IgD-negative memory B cell (primary cell): ENCODE data around the gene SYNRG. TPM values are rescaled to one million over a fixed set of nuclear protein-coding genes. Genes with fewer than 3 reads are reported as not detected.
"Not testable (repeated sequence)": the region's sequence is repeated elsewhere in the genome, so short reads cannot be mapped to it uniquely, and the experiment has no call there.

Experiments
- H3K27ac Mint-ChIP-seq, 3 donors: one replicate each; pipeline ENCODE4 v1.8.0; 2020 to 2022; ENCODE audit warnings: mild to moderate bottlenecking in 3 of 3, mixed read lengths in 3 of 3, moderate library complexity in 1 of 3
- H3K27me3 Mint-ChIP-seq: one replicate; pipeline ENCODE4 v1.8.0; 2021; ENCODE audit warnings: mixed read lengths
- H3K36me3 Mint-ChIP-seq: one replicate; pipeline ENCODE4 v1.8.0; 2020; ENCODE audit warnings: mild to moderate bottlenecking, mixed read lengths
- H3K4me1 Mint-ChIP-seq, 3 donors: one replicate each; pipeline ENCODE4 v1.8.0; 2020 to 2022; ENCODE audit warnings: mixed read lengths in 3 of 3, mild to moderate bottlenecking in 1 of 3
- H3K4me3 Mint-ChIP-seq, 4 donors: one replicate each; pipeline ENCODE4 v1.8.0; 2020 to 2022; ENCODE audit warnings: mild to moderate bottlenecking in 4 of 4, mixed read lengths in 4 of 4, moderate library complexity in 3 of 4
- H3K9me3 Mint-ChIP-seq, 3 donors: one replicate each; pipeline ENCODE4 v1.8.0; 2020 to 2021; ENCODE audit warnings: mixed read lengths in 3 of 3, mild to moderate bottlenecking in 1 of 3
- polyA plus RNA-seq: library from polyadenylated mRNA; unstranded; fragments of 300-500 nt; fragmentation: Illumina TruSeq; gene quantifications from one replicate; pipeline ENCODE4 v1.2.3, GENCODE V29; 2021

SYNRG gene
- polyA plus RNA-seq, 1 donor from 2014 or later = 70.9 TPM

DNA sequence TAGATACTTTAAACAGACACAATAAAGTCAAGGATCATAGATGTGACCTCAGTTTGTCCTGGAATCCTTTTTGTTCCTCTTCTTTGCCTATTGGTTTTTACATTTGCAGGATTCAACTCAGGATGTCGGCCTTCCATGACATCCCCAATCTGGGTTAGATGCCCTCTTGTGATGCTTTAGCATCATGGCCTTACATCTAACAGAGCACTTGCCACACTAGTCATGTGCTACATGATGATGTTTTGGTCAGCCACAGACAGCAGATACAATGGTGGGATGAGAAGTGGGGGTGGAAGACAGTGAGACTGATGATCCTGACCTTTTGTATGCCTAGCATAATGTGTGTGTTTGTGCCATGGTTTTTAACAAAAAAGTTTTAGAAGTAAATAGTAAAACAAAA, 1.8 kb upstream of the SYNRG start:
- Mint-ChIP-seq H3K4me3 (peak overlapping the region in 2 of 4 donors; percentile 19 to 38), H3K36me3 (peaks cover 4% of the 10 kb centered on the region), H3K27ac (peak overlapping the region in 1 of 3 donors; percentile 83), H3K4me1 (peaks cover 12 to 22% (median 13%) of the 10 kb centered on the region in 3 donors), H3K9me3 (no peaks in the 10 kb centered on the region), H3K27me3 (no peaks in the 10 kb centered on the region)

DNA sequence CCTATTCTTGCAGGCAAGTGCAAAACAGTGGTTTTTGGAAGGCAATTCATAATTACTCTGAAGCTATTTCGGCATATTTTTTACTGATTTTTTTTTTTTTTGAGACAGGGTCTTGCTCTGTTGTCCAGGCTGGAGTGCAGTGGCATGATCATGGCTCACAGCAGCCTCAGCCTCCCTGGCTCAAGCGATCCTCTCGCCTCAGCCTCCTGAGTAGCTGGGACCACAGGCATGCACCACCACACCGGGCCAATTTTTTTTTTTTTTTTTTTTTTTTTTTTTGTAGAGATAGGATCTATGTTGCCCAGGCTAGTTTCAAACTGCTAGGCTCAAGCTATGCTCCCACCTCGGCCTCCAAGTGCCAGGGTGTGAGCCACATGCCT, 813 bp upstream of the SYNRG start:
- Mint-ChIP-seq H3K27ac (peak overlapping the region in 2 of 3 donors; percentile 95 to 98), H3K4me1 (peaks cover 17 to 31% (median 19%) of the 10 kb centered on the region in 3 donors), H3K4me3 (peak overlapping the region; percentile 92 to 98 (median 96))
- H3K36me3 Mint-ChIP-seq, H3K27me3 Mint-ChIP-seq, H3K9me3 Mint-ChIP-seq: not testable (repeated sequence)

DNA sequence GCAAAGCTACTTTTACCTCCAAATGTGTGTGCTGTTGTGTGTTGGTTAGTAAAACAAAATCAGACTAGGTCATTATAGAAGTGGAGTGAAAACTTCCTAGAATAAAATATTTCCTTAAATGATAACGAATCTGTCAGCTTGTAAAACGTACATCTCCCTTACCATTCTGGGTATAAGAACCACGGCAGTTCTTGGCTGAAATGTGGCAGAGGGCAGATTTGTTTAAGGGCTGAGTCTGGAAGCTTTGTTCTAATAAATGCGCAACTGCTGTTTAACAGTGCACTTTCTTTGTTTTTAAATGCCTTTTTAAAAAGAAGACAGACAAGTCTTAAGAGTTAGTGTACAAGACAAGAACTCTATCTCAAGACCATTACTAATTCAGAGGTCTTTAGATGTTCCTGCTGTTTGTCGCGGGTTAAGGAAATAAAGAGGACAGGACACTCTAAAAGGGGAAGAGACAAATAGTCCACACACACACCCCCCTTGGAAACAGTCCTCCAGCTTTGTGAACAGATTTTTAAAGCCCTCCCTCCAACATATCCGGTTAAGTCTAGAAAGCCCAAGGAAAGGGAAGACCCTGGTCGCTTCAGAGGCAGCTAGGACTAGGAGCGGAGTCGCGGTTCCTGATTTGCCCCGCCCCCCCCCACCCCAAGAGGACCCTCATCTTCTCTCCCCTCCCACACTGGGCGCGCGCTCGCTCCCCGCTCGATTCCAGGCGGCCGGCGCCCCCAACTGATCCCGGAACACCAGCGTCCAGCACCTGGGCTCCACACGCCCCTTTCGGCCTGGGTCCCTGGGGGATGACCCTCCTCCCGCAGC, 658 bp downstream of the SYNRG start:
- H3K27ac Mint-ChIP-seq = peak overlapping the region; percentile 95 to 98 (median 98)
- no peaks in the 10 kb centered on the region for H3K9me3 Mint-ChIP-seq
- H3K4me1 Mint-ChIP-seq = peaks cover 24 to 40% (median 29%) of the 10 kb centered on the region in 3 donors
- H3K4me3 Mint-ChIP-seq = peak overlapping the region; percentile 92 to 98 (median 96)
- H3K27me3 Mint-ChIP-seq = no peaks in the 10 kb centered on the region
- peaks cover 2% of the 10 kb centered on the region for H3K36me3 Mint-ChIP-seq

DNA sequence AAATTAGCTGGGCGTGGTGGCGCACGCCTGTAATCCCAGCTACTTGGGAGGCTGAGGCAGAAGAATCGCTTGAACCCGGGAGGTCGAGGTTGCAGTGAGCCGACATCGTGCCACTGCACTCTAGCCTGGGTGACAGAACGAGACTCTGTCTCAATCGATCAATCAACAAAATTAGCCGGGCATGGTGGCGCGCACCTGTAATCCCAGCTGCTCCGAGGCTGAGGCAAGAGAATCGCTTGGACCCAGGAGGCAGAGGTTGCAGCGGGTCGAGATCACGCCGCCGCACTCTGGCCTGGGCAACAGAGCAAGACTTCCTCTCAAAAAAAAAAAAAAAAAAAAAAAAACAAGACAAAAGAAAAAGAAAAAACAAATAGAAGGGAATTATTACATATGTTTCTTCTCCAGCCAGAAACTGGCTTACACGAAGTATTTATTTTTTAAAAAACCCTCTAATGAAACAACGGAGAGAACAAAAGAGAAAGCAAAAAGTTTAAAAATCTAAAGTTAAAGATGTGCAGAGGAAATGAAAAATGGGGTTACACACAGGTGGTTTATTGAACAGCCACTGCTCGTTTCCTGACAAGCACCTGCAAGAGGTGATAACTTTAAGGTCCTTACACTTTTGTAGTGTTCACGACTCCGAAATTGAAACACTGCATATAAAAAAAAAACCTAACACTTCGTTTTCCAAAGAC, 1.4 kb downstream of the SYNRG start:
- peak overlapping the region; percentile 95 to 98 (median 98) for H3K27ac Mint-ChIP-seq
- no peaks in the 10 kb centered on the region for H3K27me3 Mint-ChIP-seq
- peaks cover 25 to 40% (median 32%) of the 10 kb centered on the region in 3 donors for H3K4me1 Mint-ChIP-seq
- H3K4me3 Mint-ChIP-seq = peak overlapping the region; percentile 92 to 98 (median 96)
- H3K9me3 Mint-ChIP-seq = no peaks in the 10 kb centered on the region
- H3K36me3 Mint-ChIP-seq = peaks cover 4% of the 10 kb centered on the region

DNA sequence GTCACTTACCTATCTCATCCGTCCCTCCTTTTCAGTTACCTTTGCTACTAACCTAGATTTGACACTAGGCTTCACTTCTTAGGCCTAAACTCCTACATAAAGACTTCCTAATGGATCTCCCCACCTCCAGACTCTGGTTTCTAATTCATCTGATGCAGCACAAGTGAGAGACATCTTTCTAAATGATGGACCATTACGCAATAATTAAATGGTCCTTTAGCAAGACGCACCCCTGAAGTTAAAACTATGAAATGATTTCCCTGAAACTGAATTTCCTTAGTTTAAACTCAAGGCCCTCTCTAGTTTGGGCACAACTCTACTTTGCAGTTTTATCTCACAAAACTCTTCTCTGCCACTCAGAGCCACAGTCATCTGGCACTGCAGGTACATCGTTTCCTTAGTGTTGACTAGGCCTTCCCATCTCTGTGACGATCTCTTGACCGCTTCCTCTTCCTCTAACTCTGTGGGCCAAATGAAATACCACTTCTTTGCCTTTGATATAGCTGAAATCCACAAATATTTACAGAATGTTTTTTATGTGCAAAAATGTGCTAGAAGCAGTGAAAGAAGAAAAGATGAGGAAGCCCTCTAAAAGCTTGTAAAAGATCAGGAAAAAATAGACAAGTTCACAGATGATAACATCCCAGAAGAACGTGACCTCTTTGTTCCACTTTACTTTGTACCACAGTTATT, 3.3 kb downstream of the SYNRG start:
- no peaks in the 10 kb centered on the region for H3K9me3 Mint-ChIP-seq
- peaks cover 29 to 44% (median 36%) of the 10 kb centered on the region in 3 donors for H3K4me1 Mint-ChIP-seq
- peak overlapping the region; percentile 95 to 98 (median 98) for H3K27ac Mint-ChIP-seq
- no peaks in the 10 kb centered on the region for H3K27me3 Mint-ChIP-seq
- peak overlapping the region; percentile 30 to 98 (median 72) for H3K4me3 Mint-ChIP-seq
- peaks cover 4% of the 10 kb centered on the region for H3K36me3 Mint-ChIP-seq

DNA sequence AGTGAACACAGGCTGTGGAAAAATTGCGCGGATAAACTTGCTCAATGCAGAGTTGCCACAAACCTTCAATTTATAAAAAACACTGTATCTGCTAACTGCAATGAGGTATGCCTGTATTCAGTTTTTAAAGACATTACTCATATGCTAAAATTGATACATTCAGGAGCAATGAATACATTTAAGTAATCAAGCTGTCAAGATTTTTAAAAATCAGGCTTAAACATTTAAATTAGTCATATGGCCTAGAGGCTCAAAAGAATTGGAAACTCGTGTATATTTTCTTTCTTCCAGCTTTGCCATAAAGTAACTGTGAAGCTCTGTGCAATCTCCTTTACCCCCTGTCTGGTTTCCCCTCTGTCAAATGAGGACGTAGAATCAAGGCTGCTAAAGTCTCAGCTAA, 4.1 kb downstream of the SYNRG start:
- H3K9me3 Mint-ChIP-seq = no peaks in the 10 kb centered on the region
- H3K4me1 Mint-ChIP-seq = peaks cover 29 to 44% (median 38%) of the 10 kb centered on the region in 3 donors
- peak overlapping the region in 2 of 4 donors; percentile 55 to 97 for H3K4me3 Mint-ChIP-seq
- H3K27ac Mint-ChIP-seq = peak overlapping the region; percentile 65 to 95 (median 76)
- no peaks in the 10 kb centered on the region for H3K27me3 Mint-ChIP-seq
- peaks cover 6% of the 10 kb centered on the region for H3K36me3 Mint-ChIP-seq

DNA sequence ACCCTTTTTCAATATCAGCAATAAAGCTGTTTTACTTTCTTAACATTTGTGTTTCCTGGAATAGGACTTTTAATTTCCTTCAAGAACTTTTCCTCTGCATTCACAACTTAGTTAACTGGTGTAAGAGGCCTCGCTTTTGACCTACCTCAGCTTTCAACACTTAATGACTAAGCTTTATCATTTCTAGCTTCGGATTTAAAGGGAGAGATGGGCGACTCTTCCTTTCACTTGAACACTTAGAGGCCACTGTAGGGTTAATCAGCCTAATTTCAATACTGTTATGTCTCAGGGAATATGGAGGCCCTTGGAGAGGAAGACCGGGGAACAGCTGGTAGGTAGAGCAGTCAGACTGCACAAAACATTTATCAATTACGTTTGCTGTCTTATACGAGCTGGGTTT, 4.7 kb downstream of the SYNRG start:
- Mint-ChIP-seq H3K27ac (peak overlapping the region; percentile 65 to 95 (median 88)), H3K4me3 (peak overlapping the region in 2 of 4 donors; percentile 17 to 41), H3K4me1 (peaks cover 27 to 42% (median 36%) of the 10 kb centered on the region in 3 donors), H3K27me3 (no peaks in the 10 kb centered on the region), H3K36me3 (peaks cover 6% of the 10 kb centered on the region), H3K9me3 (no peaks in the 10 kb centered on the region)

DNA sequence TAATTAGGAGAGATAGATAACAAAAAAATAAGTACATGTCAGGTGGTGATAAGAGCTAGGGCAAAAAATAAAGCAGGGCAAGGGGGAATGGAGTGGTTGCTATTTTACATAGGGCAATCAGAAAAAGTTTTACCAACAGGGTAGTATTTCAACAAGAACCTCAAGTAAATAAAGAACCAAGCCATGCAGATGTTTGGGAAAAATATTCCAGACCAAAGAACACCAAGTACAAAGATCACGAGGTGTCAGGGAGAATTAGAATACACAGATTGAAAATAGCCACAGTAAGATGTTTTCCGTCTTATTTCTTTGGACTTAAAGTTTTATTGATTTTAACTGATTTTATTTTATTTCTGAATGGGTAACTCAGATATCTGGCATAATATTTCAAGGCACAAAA, 11.1 kb downstream of the SYNRG start:
- no peaks in the 10 kb centered on the region for H3K27me3 Mint-ChIP-seq
- H3K4me1 Mint-ChIP-seq = peaks cover 4 to 18% (median 9%) of the 10 kb centered on the region in 3 donors
- peak overlapping the region; percentile 39 to 62 (median 53) for H3K27ac Mint-ChIP-seq
- peaks cover 8% of the 10 kb centered on the region for H3K36me3 Mint-ChIP-seq
- H3K9me3 Mint-ChIP-seq = no peaks in the 10 kb centered on the region
- H3K4me3 Mint-ChIP-seq = no peak overlapping the region

DNA sequence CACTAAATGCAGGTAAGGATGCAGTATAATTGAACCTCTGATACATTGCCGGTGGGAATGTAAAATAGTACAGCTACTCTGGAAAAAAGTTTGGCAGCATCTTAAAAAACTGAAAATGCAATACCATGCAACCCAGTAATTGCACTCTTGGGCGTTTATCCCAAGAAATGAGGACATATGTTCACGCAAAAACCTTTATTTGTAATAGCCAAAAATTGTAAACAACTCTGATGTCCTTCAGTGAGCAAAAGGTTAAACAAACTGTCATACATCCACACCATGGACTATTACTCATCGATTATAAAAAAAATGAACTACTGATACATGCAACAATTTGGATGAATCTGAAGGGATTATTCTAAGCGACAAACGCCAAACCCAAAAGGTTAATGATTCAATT, 16.9 kb downstream of the SYNRG start:
- peaks cover 3% of the 10 kb centered on the region for H3K36me3 Mint-ChIP-seq

DNA sequence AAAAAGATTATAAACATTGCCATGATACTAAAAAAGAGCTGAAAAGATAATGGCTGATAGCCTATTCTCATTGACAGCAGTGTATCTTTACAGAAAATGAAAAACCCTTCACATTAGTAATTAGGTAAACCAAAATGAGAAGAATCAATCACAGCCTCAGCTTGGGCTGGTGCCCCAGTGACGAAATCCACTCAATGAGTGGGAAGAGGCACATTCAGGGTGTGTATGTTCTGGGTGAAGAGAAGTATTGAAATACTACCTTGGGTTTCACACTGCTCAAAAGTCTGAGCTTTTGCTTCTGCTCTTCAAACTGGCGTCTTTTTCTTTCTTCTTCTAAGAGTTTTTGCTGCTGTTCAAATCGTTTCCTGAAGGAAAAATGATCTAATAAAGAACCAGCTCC, 24.2 kb downstream of the SYNRG start:
- Mint-ChIP-seq H3K27ac (peak overlapping the region in 1 of 3 donors; percentile 39), H3K4me3 (no peak overlapping the region), H3K27me3 (no peaks in the 10 kb centered on the region), H3K9me3 (no peaks in the 10 kb centered on the region), H3K36me3 (peaks cover 7% of the 10 kb centered on the region), H3K4me1 (peaks cover 1 to 10% (median 5%) of the 10 kb centered on the region in 3 donors)

More for the DNA sequence above, 16.9 kb downstream of the SYNRG start:
- H3K4me1 Mint-ChIP-seq = peaks cover 10 to 22% (median 17%) of the 10 kb centered on the region in 3 donors
- no peak overlapping the region for H3K4me3 Mint-ChIP-seq
- H3K9me3 Mint-ChIP-seq = no peaks in the 10 kb centered on the region
- no peak overlapping the region for H3K27ac Mint-ChIP-seq
- H3K27me3 Mint-ChIP-seq = no peaks in the 10 kb centered on the region

DNA sequence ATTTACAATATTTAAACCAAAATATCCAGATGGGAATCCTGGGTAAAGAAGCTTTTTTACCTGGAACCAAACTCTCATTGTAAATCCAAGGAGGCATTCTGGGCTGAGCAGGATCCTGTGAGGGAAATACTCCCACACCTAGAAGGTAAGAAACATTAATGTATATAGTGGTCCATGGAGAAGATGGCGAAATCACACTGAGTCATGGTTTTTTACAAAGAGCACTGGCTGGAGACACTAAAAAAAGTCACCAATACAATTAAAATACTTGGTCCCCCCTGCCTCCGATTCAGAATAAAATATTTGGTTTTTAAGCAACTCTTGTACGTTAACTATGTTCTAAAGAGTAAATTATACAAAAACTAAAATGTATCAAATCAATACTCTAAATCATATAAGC, 32.9 kb downstream of the SYNRG start:
- Mint-ChIP-seq H3K4me1 (peaks cover 0 to 4% (median 2%) of the 10 kb centered on the region in 3 donors), H3K27ac (no peak overlapping the region), H3K4me3 (no peak overlapping the region), H3K36me3 (peaks cover 17% of the 10 kb centered on the region), H3K27me3 (no peaks in the 10 kb centered on the region), H3K9me3 (peaks cover 0 to 4% (median 3%) of the 10 kb centered on the region in 3 donors)

DNA sequence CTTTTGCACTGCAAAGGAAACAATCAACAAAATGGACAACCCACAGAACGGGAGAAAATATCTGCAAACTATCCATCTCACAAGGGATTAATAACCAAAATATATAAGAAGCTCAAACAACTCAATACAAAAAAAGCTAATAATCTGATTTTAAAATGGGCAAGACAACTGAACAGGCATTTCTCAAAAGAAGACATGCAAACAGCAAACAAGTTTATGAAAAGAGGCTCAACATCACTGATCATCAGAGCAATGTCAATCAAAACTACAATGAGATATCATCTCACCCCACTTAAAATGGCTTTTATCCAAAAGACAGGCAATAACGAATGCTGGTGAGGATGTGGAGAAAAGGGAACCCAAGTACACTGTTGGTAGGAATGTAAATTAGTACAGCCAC, 34.8 kb downstream of the SYNRG start:
- no peak overlapping the region for H3K4me3 Mint-ChIP-seq
- H3K27ac Mint-ChIP-seq = no peak overlapping the region
- H3K36me3 Mint-ChIP-seq = peaks cover 13% of the 10 kb centered on the region
- peaks cover 0 to 4% (median 2%) of the 10 kb centered on the region in 3 donors for H3K4me1 Mint-ChIP-seq
- H3K27me3 Mint-ChIP-seq = no peaks in the 10 kb centered on the region
- H3K9me3 Mint-ChIP-seq = peaks cover 0 to 4% (median 3%) of the 10 kb centered on the region in 3 donors

DNA sequence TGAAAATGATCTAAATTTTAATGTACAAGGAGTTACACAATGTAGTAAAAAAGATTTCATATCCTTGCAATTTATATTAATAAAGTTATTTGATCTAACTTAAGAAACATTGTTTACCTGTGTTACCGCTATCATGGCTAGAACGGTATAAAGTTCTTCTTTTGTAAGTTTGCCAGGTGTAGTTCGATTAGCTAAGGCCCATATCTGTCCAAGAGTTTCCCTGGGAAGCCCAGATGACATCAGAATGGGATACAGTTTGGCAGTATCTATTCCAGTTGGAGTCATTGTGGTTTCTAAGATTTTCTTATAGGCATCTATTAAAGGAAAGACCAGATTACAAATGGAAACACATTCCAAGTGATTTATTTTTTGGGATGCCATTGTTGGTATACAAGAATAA, 37.5 kb downstream of the SYNRG start:
- H3K36me3 Mint-ChIP-seq = peaks cover 17% of the 10 kb centered on the region
- H3K4me1 Mint-ChIP-seq = peaks cover 0 to 4% (median 4%) of the 10 kb centered on the region in 3 donors
- H3K27me3 Mint-ChIP-seq = no peaks in the 10 kb centered on the region
- no peak overlapping the region for H3K4me3 Mint-ChIP-seq
- H3K27ac Mint-ChIP-seq = no peak overlapping the region
- peaks cover 0 to 4% (median 3%) of the 10 kb centered on the region in 3 donors for H3K9me3 Mint-ChIP-seq

DNA sequence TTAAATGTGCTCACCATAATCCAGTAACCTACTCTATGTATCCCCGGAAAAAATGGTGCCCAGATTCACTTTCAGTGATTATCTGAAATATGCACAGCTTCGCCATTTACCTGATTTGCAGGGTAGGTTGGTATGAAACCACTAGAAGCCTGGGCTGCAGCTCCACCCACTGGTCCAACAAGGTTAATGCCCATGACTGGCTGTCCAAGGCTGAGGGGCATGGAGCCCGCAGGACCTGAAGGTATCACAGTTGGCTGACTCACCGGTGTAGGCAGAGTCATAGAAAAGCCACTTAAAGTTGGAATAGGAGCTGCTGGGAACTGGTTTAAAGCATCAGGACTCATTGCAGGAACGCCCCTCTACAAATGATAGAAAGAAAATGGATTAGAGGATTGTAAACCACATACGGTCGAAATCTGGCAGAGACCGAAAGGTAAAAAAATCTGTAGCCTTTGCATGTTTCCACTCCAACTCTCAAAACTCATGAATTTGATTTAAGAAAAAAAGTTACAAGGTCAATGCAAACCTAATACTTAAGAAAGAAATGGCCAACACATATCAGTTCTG, 38.6 kb downstream of the SYNRG start:
- no peak overlapping the region for H3K4me3 Mint-ChIP-seq
- H3K27me3 Mint-ChIP-seq = no peaks in the 10 kb centered on the region
- peaks cover 0 to 4% (median 3%) of the 10 kb centered on the region in 3 donors for H3K9me3 Mint-ChIP-seq
- peaks cover 0 to 4% (median 4%) of the 10 kb centered on the region in 3 donors for H3K4me1 Mint-ChIP-seq
- H3K36me3 Mint-ChIP-seq = peaks cover 15% of the 10 kb centered on the region
- no peak overlapping the region for H3K27ac Mint-ChIP-seq
